ENCODE data around the gene RHOD. TPM values are rescaled to one million over a fixed set of nuclear protein-coding genes. Genes with fewer than 3 reads are reported as not detected.

Gene RHOD
- total and polyA plus RNA-seq, 9 donors: 13.2 to 20.9 (median 16.5) TPM

- 22% methylated on average over 12 of the region's 20 CpGs for WGBS (ENCODE audit: insufficient coverage)
- Histone ChIP-seq H3K4me1 (ENCODE audit: control insufficient read depth, insufficient read depth, low read length) (peaks cover 14% of the 10 kb centered on the region), H3K27ac (ENCODE audit: low read length) (no peak overlapping the region), H3K27me3 (ENCODE audit: control insufficient read depth, insufficient read depth, low read length) (peaks cover 42% of the 10 kb centered on the region), H3K9me3 (replicated peaks; ENCODE audit: control insufficient read depth, low read depth, low read length) (no peaks in the 10 kb centered on the region), H3K4me3 (ENCODE audit: low read length) (peak overlapping the region; percentile 18), H3K36me3 (ENCODE audit: control insufficient read depth, insufficient read depth, low read length) (no peaks in the 10 kb centered on the region)
- DNase-seq: peak; percentile 20
Observed at GRCh38 chr11:67022341-67022933, 34.2 kb upstream of the RHOD start.

GRCh38 chr11:67022961-67023956 is 33.4 kb upstream of the RHOD start, which contains the start of gene SYT12:
Gene SYT12 (plus strand): TSS chr11:67023134. CDS start chr11:67030145, 7,011 bp downstream.
- DNase-seq: no peak
- WGBS (ENCODE audit: insufficient coverage): 1% methylated on average over 116 of the region's 118 CpGs

GRCh38 chr11:67023957-67024353 is 32.7 kb upstream of the RHOD start:
- WGBS (ENCODE audit: insufficient coverage): 36% methylated on average over 3 of the region's 6 CpGs
- H3K4me3 ChIP-seq (ENCODE audit: low read length): no peak overlapping the region
- peaks cover 44% of the 10 kb centered on the region for H3K27me3 ChIP-seq (ENCODE audit: control insufficient read depth, insufficient read depth, low read length)
- peaks cover 14% of the 10 kb centered on the region for H3K4me1 ChIP-seq (ENCODE audit: control insufficient read depth, insufficient read depth, low read length)
- no peak for DNase-seq
- no peaks in the 10 kb centered on the region for H3K36me3 ChIP-seq (ENCODE audit: control insufficient read depth, insufficient read depth, low read length)
- H3K27ac ChIP-seq (ENCODE audit: low read length): no peak overlapping the region
- H3K9me3 ChIP-seq (replicated peaks; ENCODE audit: control insufficient read depth, low read depth, low read length): no peaks in the 10 kb centered on the region

More at GRCh38 chr11:67022961-67023956, 33.4 kb upstream of the RHOD start, which contains the start of gene SYT12:
- H3K27ac ChIP-seq (ENCODE audit: low read length): no peak within 1 kb of the TSS
- no peaks in the 10 kb centered on the region for H3K36me3 ChIP-seq (ENCODE audit: control insufficient read depth, insufficient read depth, low read length)
- H3K9me3 ChIP-seq (replicated peaks; ENCODE audit: control insufficient read depth, low read depth, low read length): no peaks in the 10 kb centered on the region
- peaks cover 14% of the 10 kb centered on the region for H3K4me1 ChIP-seq (ENCODE audit: control insufficient read depth, insufficient read depth, low read length)
- H3K27me3 ChIP-seq (ENCODE audit: control insufficient read depth, insufficient read depth, low read length): peaks cover 44% of the 10 kb centered on the region
- H3K4me3 ChIP-seq (ENCODE audit: low read length): peak within 1 kb of the TSS; percentile 18

GRCh38 chr11:67024410-67024809 is 32.2 kb upstream of the RHOD start:
- H3K27me3 ChIP-seq (ENCODE audit: control insufficient read depth, insufficient read depth, low read length): peaks cover 46% of the 10 kb centered on the region
- H3K27ac ChIP-seq (ENCODE audit: low read length): no peak overlapping the region
- H3K36me3 ChIP-seq (ENCODE audit: control insufficient read depth, insufficient read depth, low read length): no peaks in the 10 kb centered on the region
- 79% methylated on average over 5 of the region's 5 CpGs for WGBS (ENCODE audit: insufficient coverage)
- no peak for DNase-seq
- H3K4me1 ChIP-seq (ENCODE audit: control insufficient read depth, insufficient read depth, low read length): peaks cover 14% of the 10 kb centered on the region
- H3K4me3 ChIP-seq (ENCODE audit: low read length): no peak overlapping the region
- no peaks in the 10 kb centered on the region for H3K9me3 ChIP-seq (replicated peaks; ENCODE audit: control insufficient read depth, low read depth, low read length)

- no peak for DNase-seq
- Histone ChIP-seq H3K27me3 (ENCODE audit: control insufficient read depth, insufficient read depth, low read length) (peaks cover 47% of the 10 kb centered on the region), H3K4me1 (ENCODE audit: control insufficient read depth, insufficient read depth, low read length) (peaks cover 14% of the 10 kb centered on the region), H3K27ac (ENCODE audit: low read length) (no peak overlapping the region), H3K9me3 (replicated peaks; ENCODE audit: control insufficient read depth, low read depth, low read length) (no peaks in the 10 kb centered on the region), H3K36me3 (ENCODE audit: control insufficient read depth, insufficient read depth, low read length) (no peaks in the 10 kb centered on the region), H3K4me3 (ENCODE audit: low read length) (no peak overlapping the region)
- 55% methylated on average over 1 of the region's 1 CpG for WGBS (ENCODE audit: insufficient coverage)
Observed at GRCh38 chr11:67024966-67025365, 31.7 kb upstream of the RHOD start.

GRCh38 chr11:67025750-67026149 is 30.9 kb upstream of the RHOD start:
- peaks cover 14% of the 10 kb centered on the region for H3K4me1 ChIP-seq (ENCODE audit: control insufficient read depth, insufficient read depth, low read length)
- no peaks in the 10 kb centered on the region for H3K36me3 ChIP-seq (ENCODE audit: control insufficient read depth, insufficient read depth, low read length)
- peaks cover 50% of the 10 kb centered on the region for H3K27me3 ChIP-seq (ENCODE audit: control insufficient read depth, insufficient read depth, low read length)
- WGBS (ENCODE audit: insufficient coverage): no CpG with 5 or more reads among the region's 8 CpGs
- H3K9me3 ChIP-seq (replicated peaks; ENCODE audit: control insufficient read depth, low read depth, low read length): no peaks in the 10 kb centered on the region
- no peak overlapping the region for H3K4me3 ChIP-seq (ENCODE audit: low read length)
- no peak overlapping the region for H3K27ac ChIP-seq (ENCODE audit: low read length)
- DNase-seq: no peak

- H3K27me3 ChIP-seq (ENCODE audit: control insufficient read depth, insufficient read depth, low read length): peaks cover 49% of the 10 kb centered on the region
- peaks cover 14% of the 10 kb centered on the region for H3K4me1 ChIP-seq (ENCODE audit: control insufficient read depth, insufficient read depth, low read length)
- no peaks in the 10 kb centered on the region for H3K9me3 ChIP-seq (replicated peaks; ENCODE audit: control insufficient read depth, low read depth, low read length)
- no peaks in the 10 kb centered on the region for H3K36me3 ChIP-seq (ENCODE audit: control insufficient read depth, insufficient read depth, low read length)
- no peak overlapping the region for H3K27ac ChIP-seq (ENCODE audit: low read length)
- no peak overlapping the region for H3K4me3 ChIP-seq (ENCODE audit: low read length)
- 83% methylated on average over 4 of the region's 5 CpGs for WGBS (ENCODE audit: insufficient coverage)
- no peak for DNase-seq
Observed at GRCh38 chr11:67026941-67027340, 29.7 kb upstream of the RHOD start.

- Histone ChIP-seq H3K27ac (ENCODE audit: low read length) (no peak overlapping the region), H3K4me3 (ENCODE audit: low read length) (no peak overlapping the region), H3K9me3 (replicated peaks; ENCODE audit: control insufficient read depth, low read depth, low read length) (no peaks in the 10 kb centered on the region), H3K27me3 (ENCODE audit: control insufficient read depth, insufficient read depth, low read length) (peaks cover 46% of the 10 kb centered on the region), H3K4me1 (ENCODE audit: control insufficient read depth, insufficient read depth, low read length) (peaks cover 9% of the 10 kb centered on the region), H3K36me3 (ENCODE audit: control insufficient read depth, insufficient read depth, low read length) (no peaks in the 10 kb centered on the region)
- WGBS (ENCODE audit: insufficient coverage): 84% methylated on average over 10 of the region's 12 CpGs
- DNase-seq: no peak
Observed at GRCh38 chr11:67027483-67027930, 29.1 kb upstream of the RHOD start.

GRCh38 chr11:67027943-67028542 is 28.6 kb upstream of the RHOD start:
- H3K9me3 ChIP-seq (replicated peaks; ENCODE audit: control insufficient read depth, low read depth, low read length): no peaks in the 10 kb centered on the region
- 84% methylated on average over 2 of the region's 6 CpGs for WGBS (ENCODE audit: insufficient coverage)
- H3K4me1 ChIP-seq (ENCODE audit: control insufficient read depth, insufficient read depth, low read length): peaks cover 4% of the 10 kb centered on the region
- peaks cover 40% of the 10 kb centered on the region for H3K27me3 ChIP-seq (ENCODE audit: control insufficient read depth, insufficient read depth, low read length)
- no peak overlapping the region for H3K4me3 ChIP-seq (ENCODE audit: low read length)
- no peak for DNase-seq
- H3K36me3 ChIP-seq (ENCODE audit: control insufficient read depth, insufficient read depth, low read length): no peaks in the 10 kb centered on the region
- no peak overlapping the region for H3K27ac ChIP-seq (ENCODE audit: low read length)

GRCh38 chr11:67029146-67029545 is 27.5 kb upstream of the RHOD start:
- no peaks in the 10 kb centered on the region for H3K9me3 ChIP-seq (replicated peaks; ENCODE audit: control insufficient read depth, low read depth, low read length)
- 76% methylated on average over 4 of the region's 6 CpGs for WGBS (ENCODE audit: insufficient coverage)
- H3K4me3 ChIP-seq (ENCODE audit: low read length): no peak overlapping the region
- peaks cover 36% of the 10 kb centered on the region for H3K27me3 ChIP-seq (ENCODE audit: control insufficient read depth, insufficient read depth, low read length)
- no peaks in the 10 kb centered on the region for H3K36me3 ChIP-seq (ENCODE audit: control insufficient read depth, insufficient read depth, low read length)
- DNase-seq: no peak
- no peaks in the 10 kb centered on the region for H3K4me1 ChIP-seq (ENCODE audit: control insufficient read depth, insufficient read depth, low read length)
- no peak overlapping the region for H3K27ac ChIP-seq (ENCODE audit: low read length)
